Ishikawa (cell line): ENCODE data around the gene PARP16.

Experiments used
- EGR1 ChIP-seq: IDR thresholded peaks from 2 replicates; pipeline ENCODE4 v1.6.1; 2012
- EP300 ChIP-seq: IDR thresholded peaks from 2 replicates; pipeline ENCODE4 v1.6.1; 2012; ENCODE audit warnings: borderline replicate concordance
- NFIC ChIP-seq: IDR thresholded peaks from 2 replicates; pipeline ENCODE4 v1.6.1; 2012
- RAD21 ChIP-seq: IDR thresholded peaks from 2 replicates; pipeline ENCODE4 v1.6.1; 2012; ENCODE audit warnings: low read depth
- TF ChIP-seq, protein P1 (sequence below): IDR thresholded peaks from 2 replicates; pipeline ENCODE4 v1.6.1; 2012; ENCODE audit warnings: low read depth, mild to moderate bottlenecking
- TF ChIP-seq, protein P2 (sequence below): IDR thresholded peaks from 2 replicates; pipeline ENCODE4 v1.6.1; 2012

DNA sequence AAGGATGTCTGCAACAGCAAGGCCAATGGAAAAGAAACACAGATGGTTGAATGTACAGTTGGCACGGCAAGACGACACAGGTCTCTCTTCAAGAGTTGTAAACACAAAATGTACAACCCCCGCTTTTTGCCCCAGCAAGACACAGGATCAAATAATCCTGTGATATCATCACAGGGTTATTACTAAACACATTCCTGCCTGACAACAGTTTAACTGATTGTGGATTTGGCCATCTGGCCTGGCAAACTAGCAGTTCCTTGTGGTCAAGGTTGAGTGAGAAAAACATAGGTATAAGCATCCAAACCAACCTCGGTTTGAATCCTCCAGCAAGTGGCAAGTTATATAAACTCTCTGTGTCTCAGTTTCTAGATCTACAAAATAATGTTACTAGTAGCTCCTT is 23.4 kb downstream of the PARP16 start:
- TF ChIP-seq, protein P1, sequence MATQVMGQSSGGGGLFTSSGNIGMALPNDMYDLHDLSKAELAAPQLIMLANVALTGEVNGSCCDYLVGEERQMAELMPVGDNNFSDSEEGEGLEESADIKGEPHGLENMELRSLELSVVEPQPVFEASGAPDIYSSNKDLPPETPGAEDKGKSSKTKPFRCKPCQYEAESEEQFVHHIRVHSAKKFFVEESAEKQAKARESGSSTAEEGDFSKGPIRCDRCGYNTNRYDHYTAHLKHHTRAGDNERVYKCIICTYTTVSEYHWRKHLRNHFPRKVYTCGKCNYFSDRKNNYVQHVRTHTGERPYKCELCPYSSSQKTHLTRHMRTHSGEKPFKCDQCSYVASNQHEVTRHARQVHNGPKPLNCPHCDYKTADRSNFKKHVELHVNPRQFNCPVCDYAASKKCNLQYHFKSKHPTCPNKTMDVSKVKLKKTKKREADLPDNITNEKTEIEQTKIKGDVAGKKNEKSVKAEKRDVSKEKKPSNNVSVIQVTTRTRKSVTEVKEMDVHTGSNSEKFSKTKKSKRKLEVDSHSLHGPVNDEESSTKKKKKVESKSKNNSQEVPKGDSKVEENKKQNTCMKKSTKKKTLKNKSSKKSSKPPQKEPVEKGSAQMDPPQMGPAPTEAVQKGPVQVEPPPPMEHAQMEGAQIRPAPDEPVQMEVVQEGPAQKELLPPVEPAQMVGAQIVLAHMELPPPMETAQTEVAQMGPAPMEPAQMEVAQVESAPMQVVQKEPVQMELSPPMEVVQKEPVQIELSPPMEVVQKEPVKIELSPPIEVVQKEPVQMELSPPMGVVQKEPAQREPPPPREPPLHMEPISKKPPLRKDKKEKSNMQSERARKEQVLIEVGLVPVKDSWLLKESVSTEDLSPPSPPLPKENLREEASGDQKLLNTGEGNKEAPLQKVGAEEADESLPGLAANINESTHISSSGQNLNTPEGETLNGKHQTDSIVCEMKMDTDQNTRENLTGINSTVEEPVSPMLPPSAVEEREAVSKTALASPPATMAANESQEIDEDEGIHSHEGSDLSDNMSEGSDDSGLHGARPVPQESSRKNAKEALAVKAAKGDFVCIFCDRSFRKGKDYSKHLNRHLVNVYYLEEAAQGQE, result no peak
- TF ChIP-seq, protein P2, sequence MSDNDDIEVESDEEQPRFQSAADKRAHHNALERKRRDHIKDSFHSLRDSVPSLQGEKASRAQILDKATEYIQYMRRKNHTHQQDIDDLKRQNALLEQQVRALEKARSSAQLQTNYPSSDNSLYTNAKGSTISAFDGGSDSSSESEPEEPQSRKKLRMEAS, result no peak
- TF ChIP-seq EP300 (no peak), NFIC (no peak), EGR1 (no peak), RAD21 (no peak)
